HG02943 (cell line): ENCODE results near the gene ESRP2.

Source experiments
- ATAC-seq: cut with Tn5 transposase; IDR thresholded peaks from one replicate; pipeline ENCODE4 v1.9.1; 2021; ENCODE audit warnings: mild to moderate bottlenecking, low read depth, moderate library complexity; ENCODE audit not compliant: unreplicated experiment

ESRP2 gene

GRCh38 chr16:68235887-68236136, at the start of gene ESRP2:
Gene ESRP2, minus strand, starts transcription at chr16:68236127. Its CDS starts 82 bp downstream, at chr16:68236045.
- no peak for ATAC-seq

- no peak for ATAC-seq
Measured at GRCh38 chr16:68285683-68286082, 49.8 kb upstream of the ESRP2 start.

DNA sequence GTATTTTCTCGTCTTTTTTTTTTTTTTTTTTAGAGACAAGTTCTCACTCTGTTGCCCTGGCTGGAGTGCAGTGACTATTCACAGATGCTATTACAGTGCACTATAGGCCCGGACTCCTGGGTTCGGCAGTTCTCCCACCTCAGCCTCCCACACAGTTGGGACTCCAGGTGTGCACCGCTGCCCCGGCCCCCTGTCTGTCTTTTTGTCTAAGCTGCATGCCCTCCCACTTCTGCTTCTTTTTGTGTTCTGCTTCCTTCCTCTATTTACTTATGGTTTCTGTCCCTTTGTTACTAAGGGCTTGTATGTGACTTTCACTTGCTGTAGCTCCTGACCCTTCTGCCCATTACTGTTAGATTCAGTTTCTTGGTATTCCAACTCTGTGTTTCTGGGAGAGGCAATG, 48.9 kb upstream of the ESRP2 start:
- ATAC-seq: peak; percentile 43

- no peak for ATAC-seq
Measured at GRCh38 chr16:68283801-68284598, 48.1 kb upstream of the ESRP2 start.

- no peak for ATAC-seq
Measured at GRCh38 chr16:68283346-68283745, 47.4 kb upstream of the ESRP2 start.

DNA sequence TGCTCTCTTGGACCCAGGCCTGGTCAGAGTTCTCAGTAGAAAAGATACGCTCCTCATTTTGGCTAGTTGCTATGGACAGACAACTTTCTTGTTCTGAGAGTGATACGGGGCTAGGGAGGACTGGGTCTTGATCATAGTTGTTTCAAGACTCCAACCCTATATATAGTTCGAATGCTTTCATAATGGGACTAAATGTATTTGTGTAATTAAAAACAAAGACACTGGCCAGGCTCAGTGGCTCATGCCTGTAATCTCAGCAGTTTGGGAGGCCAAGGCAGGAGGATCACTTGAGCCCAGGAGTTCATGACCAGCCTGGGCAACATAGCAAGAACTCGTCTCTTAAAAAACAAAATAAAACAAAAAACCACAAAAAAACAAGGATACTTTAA, 46.1 kb upstream of the ESRP2 start:
- ATAC-seq: no peak

DNA sequence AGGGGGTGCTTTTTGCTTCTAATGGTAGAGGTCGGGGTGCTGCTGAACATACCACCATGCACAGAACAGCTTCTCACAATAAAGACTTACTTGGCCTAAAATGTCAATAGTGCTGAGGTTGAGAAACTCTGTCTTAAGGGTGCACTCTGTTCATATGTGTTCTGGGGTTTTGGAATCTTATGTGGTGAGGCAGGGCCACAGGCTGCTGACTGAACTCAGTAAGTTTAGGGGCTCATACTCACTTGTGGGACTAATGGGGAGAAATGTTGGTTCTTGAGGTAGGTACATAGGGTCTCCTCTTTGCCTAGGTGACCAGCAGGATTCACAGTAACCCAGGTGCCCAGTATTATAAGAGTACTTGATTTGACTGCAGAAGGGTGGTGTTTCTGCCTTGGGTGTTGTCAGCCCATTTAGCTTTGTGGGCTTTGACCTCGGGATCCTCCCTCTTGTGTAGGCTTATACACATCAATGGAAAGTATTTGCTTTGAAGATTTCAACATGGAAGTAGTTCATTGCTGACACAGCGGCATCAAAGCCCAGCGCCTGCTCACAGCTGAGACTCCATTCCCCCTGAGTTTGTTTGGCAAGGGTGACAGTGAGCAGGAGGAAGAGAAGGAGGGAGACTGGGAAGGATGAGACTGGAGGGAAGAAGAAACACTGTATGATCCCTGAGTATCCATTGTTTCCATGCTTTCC, 45.6 kb upstream of the ESRP2 start:
- ATAC-seq: no peak

DNA sequence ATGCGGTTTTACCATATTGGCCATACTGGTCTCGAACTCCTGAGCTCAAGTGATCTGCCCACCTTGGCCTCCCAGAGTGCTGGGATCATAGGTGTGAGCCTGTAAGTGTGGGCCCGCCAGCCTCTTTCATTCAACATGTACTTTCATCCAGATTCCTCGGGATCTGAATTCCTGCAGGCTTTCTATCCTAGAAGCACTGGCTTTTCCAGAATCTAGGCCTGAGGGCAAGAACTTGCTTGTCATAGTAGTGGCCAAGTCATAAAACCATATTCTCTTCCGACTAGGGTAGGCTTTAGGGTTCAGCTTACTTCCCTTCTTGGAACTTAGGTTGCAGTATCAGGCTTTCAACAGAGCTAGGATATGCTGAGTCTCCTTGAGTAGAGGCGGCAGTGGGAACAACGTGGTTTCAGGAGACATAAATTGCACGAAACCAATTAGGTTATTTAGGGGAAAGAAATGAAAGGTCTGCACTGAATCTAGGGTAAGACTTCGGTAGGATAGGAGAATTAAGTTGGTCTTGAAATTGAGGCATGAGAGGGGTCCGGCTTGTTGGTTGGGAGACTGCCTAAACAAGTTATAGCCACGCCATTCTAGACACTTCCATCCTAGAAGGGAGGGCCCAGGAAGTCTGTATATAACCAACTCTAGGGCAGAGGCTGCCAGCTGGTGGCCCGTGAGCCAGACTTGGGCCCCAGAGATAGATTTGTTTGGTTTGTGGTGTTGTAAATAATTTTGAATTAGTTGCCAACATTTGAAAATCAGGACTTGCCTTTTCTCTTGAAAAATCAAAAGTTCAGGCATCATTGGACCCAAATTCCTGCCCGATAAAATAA, 44.0 kb upstream of the ESRP2 start:
- no peak for ATAC-seq

DNA sequence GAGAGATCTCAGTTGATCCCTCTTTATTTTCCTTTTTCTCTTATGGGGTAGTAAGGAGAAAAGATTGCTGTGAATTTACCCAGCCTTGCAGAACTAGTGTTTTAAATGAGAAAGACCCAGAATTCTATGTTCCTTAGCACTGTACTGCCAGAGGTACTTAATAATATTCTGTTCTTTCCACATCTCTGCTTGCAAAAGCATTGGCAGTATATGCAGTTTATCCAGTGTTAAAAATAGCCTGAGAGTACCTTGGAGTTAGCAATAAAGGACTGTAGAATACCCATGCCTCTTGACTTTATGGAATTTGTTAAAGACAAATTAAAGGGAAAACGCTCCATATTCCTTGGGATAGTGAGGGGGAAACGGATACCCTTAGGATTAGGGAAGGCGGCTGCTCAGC, 40.3 kb upstream of the ESRP2 start:
- no peak for ATAC-seq

DNA sequence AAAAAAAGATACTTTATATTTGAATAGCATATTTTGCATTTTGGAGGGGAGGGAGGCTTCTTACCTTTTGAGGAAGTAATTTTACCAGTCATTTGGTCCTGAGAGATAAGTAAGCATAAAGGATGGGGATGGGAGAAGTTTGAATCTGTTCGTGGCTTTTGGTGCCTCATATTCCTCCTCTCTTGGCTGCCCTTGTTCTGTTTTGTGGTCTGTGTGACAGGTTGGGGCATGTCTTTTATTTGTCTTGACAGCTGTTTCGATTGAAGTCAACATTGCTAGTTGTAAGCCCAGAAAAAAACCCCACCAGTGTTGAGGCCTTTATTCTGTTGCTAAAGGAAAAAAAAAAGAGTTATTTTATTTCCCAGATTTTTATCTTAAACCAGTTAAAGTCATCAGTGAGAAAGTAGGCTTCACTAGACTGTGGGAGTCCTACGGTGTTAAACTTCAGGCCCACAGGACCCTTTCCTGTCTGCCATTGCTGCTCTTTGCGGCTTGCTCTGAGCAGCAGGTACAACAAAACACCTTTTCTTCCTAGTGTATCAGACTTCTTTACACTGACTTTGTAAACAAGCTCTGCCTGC, 39.8 kb upstream of the ESRP2 start:
- no peak for ATAC-seq

DNA sequence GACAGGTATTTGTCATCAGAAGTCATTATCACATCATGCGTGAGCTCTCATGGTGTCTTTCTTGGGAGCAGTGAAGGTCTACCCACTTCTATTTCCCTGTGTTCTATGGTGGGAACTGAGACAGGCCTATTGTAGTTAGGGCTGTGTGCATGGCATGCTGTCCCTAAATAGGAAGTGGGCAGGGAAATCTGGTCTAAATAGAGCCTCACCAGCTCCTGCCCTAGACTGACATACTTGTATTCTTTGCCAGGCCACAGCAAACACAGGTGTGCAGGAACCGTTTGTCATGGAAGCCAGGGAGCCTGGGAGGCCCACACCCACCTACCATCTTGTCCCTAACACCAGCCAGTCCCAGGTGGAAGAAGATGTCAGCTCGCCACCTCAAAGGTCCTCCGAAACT, 38.5 kb upstream of the ESRP2 start:
- no peak for ATAC-seq

DNA sequence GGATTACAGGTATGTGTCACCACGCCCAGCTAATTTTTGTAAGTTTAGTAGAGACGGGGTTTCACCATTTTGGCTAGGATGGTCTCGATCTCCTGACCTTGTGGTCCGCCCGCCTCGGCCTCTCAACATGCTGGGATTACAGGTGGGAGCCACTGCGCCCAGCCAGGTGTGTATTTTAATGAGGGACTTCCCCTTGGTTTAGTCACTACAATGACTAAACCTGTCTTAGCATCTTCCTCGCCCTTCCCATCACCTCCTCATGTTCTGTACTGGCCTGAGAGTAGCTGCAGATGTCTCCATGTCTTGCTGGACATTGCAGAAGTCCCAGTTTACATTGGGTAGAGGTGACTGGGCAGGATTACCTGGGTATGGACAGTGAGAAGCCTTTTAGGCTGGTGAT, 38.0 kb upstream of the ESRP2 start:
- ATAC-seq: no peak

GRCh38 chr16:68273459-68273858, 37.5 kb upstream of the ESRP2 start:
- no peak for ATAC-seq

- ATAC-seq: no peak
Measured at GRCh38 chr16:68272507-68273209, 36.7 kb upstream of the ESRP2 start.

- ATAC-seq: no peak
Measured at GRCh38 chr16:68270353-68270752, 34.4 kb upstream of the ESRP2 start.

DNA sequence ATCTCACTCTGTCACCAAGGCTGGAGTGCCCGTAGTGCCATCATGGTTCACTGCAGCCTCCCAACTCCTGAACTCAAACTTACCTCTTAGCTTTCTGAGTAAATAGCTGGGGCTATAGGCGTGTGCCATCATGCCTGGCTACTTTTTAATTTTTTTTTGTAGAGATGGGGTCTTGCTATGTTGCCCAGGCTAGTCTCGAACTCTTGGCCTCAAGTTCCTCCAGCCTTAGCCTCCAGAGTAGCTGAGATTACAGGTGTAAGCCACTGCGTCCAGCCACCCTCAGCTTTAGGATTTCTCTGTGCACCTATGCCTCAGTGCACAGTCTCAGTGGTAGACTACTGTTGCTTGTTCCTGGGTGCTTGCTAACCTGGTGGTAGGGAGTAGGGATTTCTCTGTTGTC, 33.9 kb upstream of the ESRP2 start:
- no peak for ATAC-seq

DNA sequence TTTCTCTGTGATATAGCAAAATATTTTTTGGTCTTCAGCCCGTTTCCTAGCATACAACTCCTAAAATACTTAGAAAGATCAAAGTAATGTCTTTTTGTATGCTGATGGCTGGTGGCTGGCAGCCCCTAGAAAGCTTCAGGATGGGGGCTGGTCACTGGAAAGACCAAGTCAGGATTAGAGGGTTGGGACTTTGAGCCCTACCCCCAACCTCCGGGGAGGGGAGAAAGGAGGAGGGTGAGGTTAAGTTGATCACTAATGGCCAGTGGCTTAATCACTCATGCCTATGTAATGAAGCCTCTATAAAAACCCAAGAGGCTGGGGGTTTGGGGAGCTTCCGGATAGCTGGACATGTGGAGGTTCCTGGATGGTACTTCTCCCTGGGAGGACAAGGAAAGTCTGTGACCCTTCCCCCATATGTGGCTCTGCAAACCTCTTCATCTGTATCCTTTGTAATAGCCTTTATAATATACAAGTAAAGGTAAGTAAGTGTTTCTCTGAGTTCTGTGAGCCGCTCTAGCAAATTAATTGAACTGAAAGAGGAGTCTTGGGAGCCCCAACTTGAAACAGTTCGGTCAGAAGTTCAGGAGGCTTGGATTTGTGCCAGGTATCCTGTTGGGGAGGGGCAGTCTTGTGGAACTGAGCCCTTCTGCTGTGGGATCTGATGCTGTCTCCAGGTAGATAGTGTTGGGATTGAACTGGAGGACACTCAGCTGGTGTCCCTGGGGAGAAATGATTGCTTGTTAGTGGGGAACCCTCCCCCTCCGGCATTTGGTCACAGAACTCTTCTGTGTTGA, 31.9 kb upstream of the ESRP2 start:
- ATAC-seq: no peak

DNA sequence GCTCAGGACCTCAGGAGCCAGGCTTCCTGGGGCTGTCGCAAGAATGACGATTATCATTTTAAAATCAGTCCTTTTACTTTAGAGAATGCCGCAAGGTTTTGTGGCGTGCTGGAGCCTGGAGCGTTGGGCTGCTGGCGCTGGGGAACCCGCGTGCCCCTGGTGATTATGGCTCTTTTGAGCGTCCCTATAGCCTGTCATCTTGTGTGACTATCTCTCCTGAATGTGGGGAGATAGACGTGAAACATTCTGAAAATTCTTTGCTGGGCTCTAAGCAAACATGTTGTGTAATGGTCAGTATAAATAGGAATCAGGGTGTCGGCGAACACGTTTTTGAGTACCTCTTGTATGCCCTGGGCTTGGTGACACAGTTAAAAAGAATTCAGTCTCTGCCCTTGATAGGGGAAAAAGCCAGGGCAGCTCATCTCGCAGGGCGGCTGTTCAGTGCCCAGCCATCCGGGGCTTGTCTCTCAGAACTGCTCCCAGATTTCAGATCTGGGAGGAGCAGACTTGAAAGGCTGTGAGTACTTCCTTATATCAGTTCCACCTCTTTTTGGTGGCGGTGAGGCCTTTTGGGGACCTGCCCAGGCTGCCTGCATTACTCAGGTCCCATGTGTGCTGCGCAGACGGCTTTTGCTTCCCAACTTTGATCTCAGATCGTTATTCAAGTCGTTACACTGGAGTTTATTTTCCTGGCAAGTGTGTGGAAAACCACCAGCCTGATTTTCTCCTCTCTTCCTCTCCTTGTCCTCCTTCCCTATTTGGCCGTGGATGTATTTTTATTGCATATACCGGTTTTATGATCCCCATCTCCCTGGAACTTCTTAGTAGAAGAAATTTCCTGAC, 29.4 kb upstream of the ESRP2 start:
- no peak for ATAC-seq
